NT2/D1 (cell line): ENCODE results near the gene KCNQ1.

Experiments used
- DNase-seq: peaks from one replicate; pipeline ENCODE4 v3.0.0-alpha.2; 2011; ENCODE audit warnings: low read depth, low spot score
- H3K27me3 ChIP-seq: 2 replicates; pipeline ENCODE4 v1.6.0; 2011; ENCODE audit warnings: mild to moderate bottlenecking; ENCODE audit not compliant: insufficient read length, insufficient read depth
- H3K36me3 ChIP-seq: 2 replicates; pipeline ENCODE4 v1.6.1; 2011; ENCODE audit warnings: mild to moderate bottlenecking, low read length, mixed read lengths; ENCODE audit not compliant: insufficient read depth, insufficient read length
- H3K4me1 ChIP-seq: 2 replicates; pipeline ENCODE4 v1.5.1; 2011; ENCODE audit not compliant: insufficient read depth, insufficient read length
- H3K4me3 ChIP-seq: 2 replicates; pipeline ENCODE4 v1.5.1; 2011; ENCODE audit warnings: low read depth; ENCODE audit not compliant: insufficient read length
- H3K9ac ChIP-seq: 2 replicates; pipeline ENCODE4 v1.6.0; 2011; ENCODE audit warnings: low read depth; ENCODE audit not compliant: insufficient read length
- H3K9me3 ChIP-seq: 2 replicates; pipeline ENCODE4 v1.5.1; 2011; ENCODE audit warnings: mild to moderate bottlenecking, low read length; ENCODE audit not compliant: insufficient read depth
- SUZ12 ChIP-seq: IDR thresholded peaks from 2 replicates; pipeline ENCODE4 v1.6.1; 2011; ENCODE audit not compliant: insufficient read length, insufficient read depth; ENCODE audit errors: extremely low read depth
- YY1 ChIP-seq: IDR thresholded peaks from 2 replicates; pipeline ENCODE4 v1.6.1; 2011; ENCODE audit not compliant: insufficient read length, insufficient read depth
- ZNF274 ChIP-seq: IDR thresholded peaks from 2 replicates; pipeline ENCODE4 v1.6.1; 2011; ENCODE audit warnings: mild to moderate bottlenecking, low read depth, low read length

KCNQ1 gene

DNA sequence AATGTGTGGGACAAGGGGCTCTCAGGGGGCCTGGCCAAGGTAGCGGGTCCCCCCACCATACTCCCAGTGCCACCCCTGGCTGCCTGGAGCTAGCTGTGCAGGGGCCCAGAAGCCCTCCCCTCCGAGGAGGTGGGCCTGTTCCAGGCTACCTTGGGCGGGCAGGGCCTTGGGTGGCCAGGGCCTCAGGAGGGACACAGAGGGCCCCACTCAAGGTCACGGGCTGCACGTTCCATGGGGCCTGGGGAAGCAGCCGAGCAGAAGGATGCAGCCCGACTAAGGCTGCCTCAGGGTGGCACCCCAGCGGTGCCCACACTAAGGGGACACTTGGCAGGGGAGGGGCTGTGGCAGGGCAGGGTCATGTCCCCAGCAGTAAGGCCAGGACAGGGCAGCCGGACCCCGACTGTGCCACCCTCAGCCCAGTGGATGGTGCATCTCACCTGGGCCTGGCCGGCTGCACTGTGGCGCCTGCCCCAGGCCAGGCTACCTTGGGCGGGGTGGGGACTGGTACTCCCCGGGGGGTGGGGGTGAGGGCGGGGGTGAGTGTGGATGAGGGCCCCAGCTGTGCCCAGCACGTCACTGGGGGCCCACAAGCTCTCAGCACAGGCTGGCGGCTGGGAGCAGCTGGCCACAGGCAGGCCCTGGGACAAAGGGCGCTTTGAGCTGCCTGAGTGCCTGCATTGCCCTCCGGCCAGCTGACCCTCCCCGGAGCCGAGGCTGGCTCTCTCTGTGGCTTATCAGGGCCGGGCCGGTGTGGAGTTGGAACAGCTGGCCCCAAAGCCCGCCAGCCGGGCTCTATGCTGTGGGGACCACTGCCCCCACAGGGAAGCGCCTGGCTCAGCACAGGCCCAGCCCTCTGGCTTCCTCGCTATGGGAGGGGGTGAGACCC, 117.1 kb downstream of the KCNQ1 start:
- Histone ChIP-seq H3K4me3 (no peak overlapping the region), H3K4me1 (peaks cover 11% of the 10 kb centered on the region), H3K27me3 (peaks cover 73% of the 10 kb centered on the region), H3K36me3 (no peaks in the 10 kb centered on the region), H3K9ac (peak overlapping the region; percentile 17), H3K9me3 (peaks cover 17% of the 10 kb centered on the region; the same call in 1 of the 2 replicates)
- no peak for DNase-seq
- TF ChIP-seq ZNF274 = no peak
- no peak for TF ChIP-seq SUZ12
- no peak for TF ChIP-seq YY1

DNA sequence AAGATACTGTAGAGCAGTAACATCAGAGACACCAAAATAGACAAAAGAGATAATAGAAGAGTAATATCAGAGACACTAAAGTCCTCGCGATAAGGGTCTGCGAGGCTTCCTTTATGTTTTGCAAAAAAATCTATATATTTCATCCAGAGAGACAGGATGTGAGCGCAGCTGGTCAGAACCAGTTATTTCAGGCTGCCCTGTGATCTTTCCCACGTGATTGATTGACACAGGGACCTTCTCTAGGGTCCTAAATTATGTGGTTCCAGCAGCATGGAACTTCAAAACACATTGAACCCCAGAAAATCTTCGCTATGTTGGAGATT, 118.0 kb downstream of the KCNQ1 start:
- no peak for DNase-seq
- TF ChIP-seq YY1 (no peak), ZNF274 (no peak), SUZ12 (no peak)
- peaks cover 11% of the 10 kb centered on the region for H3K4me1 ChIP-seq
- H3K9ac ChIP-seq = no peak overlapping the region
- no peak overlapping the region for H3K4me3 ChIP-seq
- peaks cover 73% of the 10 kb centered on the region for H3K27me3 ChIP-seq
- H3K9me3 ChIP-seq = peaks cover 8% of the 10 kb centered on the region; the same call in 1 of the 2 replicates
- no peaks in the 10 kb centered on the region for H3K36me3 ChIP-seq

DNA sequence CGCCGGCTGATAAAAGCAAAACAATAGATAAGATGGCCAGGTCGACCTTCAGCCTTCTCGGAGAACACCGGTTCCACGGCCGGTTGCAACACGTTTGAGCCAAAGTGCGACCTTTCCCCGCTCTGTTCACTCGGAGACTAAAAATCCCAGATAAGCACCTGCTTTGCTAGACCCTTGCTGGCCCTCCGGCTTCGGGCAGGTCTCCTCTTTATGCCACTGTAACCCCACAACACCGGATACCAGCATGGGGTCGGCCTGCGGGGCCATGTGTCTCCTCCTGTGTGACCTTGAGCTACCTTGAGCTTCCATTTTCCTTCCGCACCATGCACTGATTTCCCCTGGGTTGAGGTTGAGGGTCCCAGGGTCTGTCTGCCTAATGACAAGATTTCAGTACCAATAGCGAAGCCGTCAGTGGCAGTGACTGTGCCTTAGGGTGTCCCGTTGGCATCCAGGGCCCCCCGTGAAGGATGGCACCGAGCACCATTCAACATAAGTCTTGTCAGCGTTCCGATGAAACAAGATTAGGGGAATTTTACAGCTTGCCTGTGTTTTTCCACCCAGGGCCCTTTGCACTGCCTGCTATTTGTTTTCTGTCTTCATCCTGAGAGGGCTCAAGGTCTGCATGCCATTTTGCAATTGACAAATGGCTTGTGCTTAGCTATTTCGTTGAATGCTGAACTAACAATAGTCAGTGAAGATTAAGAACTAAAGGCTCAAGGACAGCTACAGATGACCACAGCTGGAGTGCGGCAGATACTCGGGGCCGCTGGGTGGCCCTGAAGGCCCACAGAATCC, 118.6 kb downstream of the KCNQ1 start:
- peaks cover 11% of the 10 kb centered on the region for H3K4me1 ChIP-seq
- H3K9ac ChIP-seq = no peak overlapping the region
- no peaks in the 10 kb centered on the region for H3K36me3 ChIP-seq
- no peak overlapping the region for H3K4me3 ChIP-seq
- TF ChIP-seq SUZ12 = no peak
- no peak for TF ChIP-seq YY1
- no peak for TF ChIP-seq ZNF274
- DNase-seq = no peak
- peaks cover 70% of the 10 kb centered on the region for H3K27me3 ChIP-seq
- peaks cover 2% of the 10 kb centered on the region; the same call in 1 of the 2 replicates for H3K9me3 ChIP-seq

GRCh38 chr11:2564008-2564530, 119.3 kb downstream of the KCNQ1 start:
- no peak for TF ChIP-seq YY1
- TF ChIP-seq SUZ12 = no peak
- no peak for TF ChIP-seq ZNF274
- Histone ChIP-seq H3K4me3 (no peak overlapping the region), H3K9me3 (no peaks in the 10 kb centered on the region), H3K4me1 (peaks cover 11% of the 10 kb centered on the region), H3K9ac (no peak overlapping the region), H3K36me3 (no peaks in the 10 kb centered on the region), H3K27me3 (peaks cover 69% of the 10 kb centered on the region)
- DNase-seq = no peak

DNA sequence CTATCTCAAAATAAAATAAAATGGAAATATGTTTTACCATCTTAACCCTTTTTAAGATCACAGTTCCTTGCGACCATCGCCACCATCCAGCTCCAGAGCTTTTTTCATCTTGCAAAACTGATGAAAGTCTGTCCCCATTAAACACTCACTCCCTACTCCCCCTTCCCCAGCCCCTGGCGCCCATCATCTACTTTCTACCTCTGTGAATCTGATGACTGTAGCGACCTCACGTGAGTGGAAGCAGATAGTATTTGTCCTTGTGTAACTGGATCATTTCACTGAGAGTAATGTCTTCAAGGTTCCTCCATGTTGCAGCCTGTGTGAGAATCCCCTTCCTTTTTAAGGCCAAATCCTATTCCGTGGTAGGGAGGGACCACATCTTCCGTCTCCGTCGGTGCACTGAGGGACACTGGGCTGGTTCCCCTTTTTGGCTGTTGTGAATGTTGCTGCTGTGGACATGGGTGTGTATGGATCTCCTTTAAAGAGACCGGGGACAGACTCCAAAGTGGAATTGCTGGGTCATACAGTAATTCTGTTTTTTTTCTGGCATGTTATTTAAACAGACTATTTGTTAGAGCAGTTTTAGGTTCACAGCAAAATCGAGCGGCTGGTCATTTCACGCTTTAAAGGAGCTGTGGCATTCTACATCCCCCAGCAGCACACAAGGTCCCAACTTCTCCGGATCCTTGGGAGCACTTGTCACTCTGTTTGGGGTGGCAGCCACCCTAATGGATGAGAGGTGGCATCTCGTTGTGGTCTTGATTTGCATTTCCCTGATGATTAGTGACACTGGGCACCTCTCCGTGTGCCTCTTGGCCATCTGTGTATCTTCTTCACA, 120.0 kb downstream of the KCNQ1 start:
- TF ChIP-seq YY1 (no peak), SUZ12 (no peak), ZNF274 (no peak)
- Histone ChIP-seq H3K9me3 (no peaks in the 10 kb centered on the region), H3K9ac (no peak overlapping the region), H3K27me3 (peaks cover 69% of the 10 kb centered on the region), H3K36me3 (no peaks in the 10 kb centered on the region), H3K4me1 (peaks cover 11% of the 10 kb centered on the region), H3K4me3 (no peak overlapping the region)
- DNase-seq = no peak

- Histone ChIP-seq H3K4me3 (no peak overlapping the region), H3K9ac (no peak overlapping the region), H3K4me1 (peaks cover 11% of the 10 kb centered on the region), H3K9me3 (peaks cover 6% of the 10 kb centered on the region; the same call in 1 of the 2 replicates), H3K36me3 (no peaks in the 10 kb centered on the region), H3K27me3 (peaks cover 75% of the 10 kb centered on the region)
- DNase-seq = no peak
- TF ChIP-seq ZNF274 (no peak), SUZ12 (no peak), YY1 (no peak)
Observed at GRCh38 chr11:2565447-2566222, 120.8 kb downstream of the KCNQ1 start.
